WTC11 (cell line): ENCODE measurements around the gene ZNF286A. TPM values are rescaled to one million over a fixed set of nuclear protein-coding genes. Genes with fewer than 3 reads are reported as not detected.

Experiments
- ATAC-seq: fragments of 200-7000 bp; cut with Tn5 transposase; 2 replicates; pipeline ENCODE4 v1.10.0; 2021; ENCODE audit warnings: mild to moderate bottlenecking, moderate library complexity
- CTCF ChIA-PET: fragments of 300-600 bp; sonication (Branson Sonifier 250); formaldehyde crosslinking; loops from one replicate; lab custom pipeline; 2021; ENCODE audit warnings: antibody characterized with exemption; lab: Charles Lee
- POLR2A ChIA-PET: fragments of 350-600 bp; sonication (Branson Sonifier 250); formaldehyde crosslinking; loops from one replicate; lab custom pipeline; 2021; ENCODE audit warnings: antibody characterized with exemption; lab: Charles Lee
- DNase-seq: peaks from one replicate; pipeline ENCODE4 v3.0.0; 2021; ENCODE audit warnings: low spot score
- H3K27ac Mint-ChIP-seq: 2 replicates; pipeline ENCODE4 v1.8.0; 2021; ENCODE audit warnings: mixed read lengths
- H3K27me3 Mint-ChIP-seq: 2 replicates; pipeline ENCODE4 v1.8.0; 2021; ENCODE audit warnings: low read depth, mild to moderate bottlenecking, moderate library complexity, mixed read lengths
- H3K36me3 Mint-ChIP-seq: 2 replicates; pipeline ENCODE4 v1.8.0; 2021; ENCODE audit warnings: mixed read lengths
- H3K4me1 Mint-ChIP-seq: 2 replicates; pipeline ENCODE4 v1.8.0; 2022; ENCODE audit warnings: mixed read lengths
- H3K4me3 Mint-ChIP-seq: 2 replicates; pipeline ENCODE4 v1.8.0; 2021; ENCODE audit warnings: mild to moderate bottlenecking, moderate library complexity, mixed read lengths
- H3K9me3 Mint-ChIP-seq: 2 replicates; pipeline ENCODE4 v1.8.0; 2021; ENCODE audit warnings: mixed read lengths
- CDX4 ChIP-seq: fragments of 250-450 bp; sonication (Bioruptor Pico); IDR thresholded peaks from 2 replicates; pipeline ENCODE4 v1.9.0; 2021; ENCODE audit warnings: moderate library complexity, mild to moderate bottlenecking, inconsistent platforms, borderline replicate concordance
- ELF4 ChIP-seq: sonication (generic); formaldehyde crosslinking; IDR thresholded peaks from 2 replicates; pipeline ENCODE4 v1.8.1; 2022; ENCODE audit warnings: low read depth, mild to moderate bottlenecking, moderate library complexity, missing genetic modification reagents
- HMGXB4 ChIP-seq: sonication (generic); formaldehyde crosslinking; IDR thresholded peaks from 2 replicates; pipeline ENCODE4 v1.8.1; 2023; ENCODE audit warnings: mild to moderate bottlenecking, moderate library complexity, missing genetic modification reagents
- RORB ChIP-seq: fragments of 250-450 bp; sonication (Bioruptor Pico); IDR thresholded peaks from 2 replicates; pipeline ENCODE4 v1.9.0; 2021; ENCODE audit warnings: mild to moderate bottlenecking
- ZNF138 ChIP-seq: sonication (generic); formaldehyde crosslinking; conservative IDR thresholded peaks from 2 replicates; pipeline ENCODE4 v1.8.1; 2022; ENCODE audit warnings: mild to moderate bottlenecking, moderate library complexity, missing genetic modification reagents
- ZNF416 ChIP-seq: fragments of 250-450 bp; sonication (Bioruptor Pico); IDR thresholded peaks from 2 replicates; pipeline ENCODE4 v1.9.0; 2021; ENCODE audit warnings: mild to moderate bottlenecking, inconsistent platforms
- ZSCAN18 ChIP-seq: fragments of 250-450 bp; sonication (Bioruptor Pico); IDR thresholded peaks from 2 replicates; pipeline ENCODE4 v2.1.2; 2022; ENCODE audit warnings: mild to moderate bottlenecking, moderate library complexity
- total RNA-seq: library from RNA; stranded (reverse); gene quantifications from 3 replicates; pipeline ENCODE4 v1.2.3, GENCODE V29; 2021
- TF ChIP-seq, protein P1 (sequence below): sonication (generic); formaldehyde crosslinking; IDR thresholded peaks from 2 replicates; pipeline ENCODE4 v1.8.1; 2023; ENCODE audit warnings: mild to moderate bottlenecking, missing genetic modification reagents, moderate library complexity
- TF ChIP-seq, protein P2 (sequence below): fragments of 200-600 bp; IDR thresholded peaks from 2 replicates; pipeline ENCODE4 v1.8.0; 2022; ENCODE audit warnings: antibody characterized with exemption
- TF ChIP-seq, protein P3 (sequence below): sonication (generic); formaldehyde crosslinking; IDR thresholded peaks from 2 replicates; pipeline ENCODE4 v1.8.1; 2023; ENCODE audit warnings: mild to moderate bottlenecking, missing genetic modification reagents, moderate library complexity
- TF ChIP-seq, protein P4 (sequence below): fragments of 250-450 bp; sonication (Bioruptor Pico); IDR thresholded peaks from 2 replicates; pipeline ENCODE4 v1.9.0; 2021; ENCODE audit warnings: mild to moderate bottlenecking, borderline replicate concordance
- TF ChIP-seq, protein P5 (sequence below): sonication (generic); formaldehyde crosslinking; IDR thresholded peaks from 2 replicates; pipeline ENCODE4 v1.8.0; 2023; ENCODE audit warnings: missing genetic modification reagents, mild to moderate bottlenecking, borderline replicate concordance
- TF ChIP-seq, protein P6 (sequence below): sonication (generic); formaldehyde crosslinking; IDR thresholded peaks from 2 replicates; pipeline ENCODE4 v1.8.1; 2022; ENCODE audit warnings: mild to moderate bottlenecking, moderate library complexity, missing genetic modification reagents

ZNF286A gene
- total RNA-seq, 1 experiment from 2014 or later, result 83.6 TPM

- POLR2A ChIA-PET, result no interaction called here
- ATAC-seq (no peak), DNase-seq (no peak)
- TF ChIP-seq ZNF138 (no peak), RORB (CRISPR knock-in tag) (no peak), ZNF416 (CRISPR knock-in tag) (no peak), HMGXB4 (CRISPR knock-in tag) (no peak), ZSCAN18 (CRISPR knock-in tag) (no peak), CDX4 (CRISPR knock-in tag) (no peak), ELF4 (CRISPR knock-in tag) (no peak)
- TF ChIP-seq, protein P1, sequence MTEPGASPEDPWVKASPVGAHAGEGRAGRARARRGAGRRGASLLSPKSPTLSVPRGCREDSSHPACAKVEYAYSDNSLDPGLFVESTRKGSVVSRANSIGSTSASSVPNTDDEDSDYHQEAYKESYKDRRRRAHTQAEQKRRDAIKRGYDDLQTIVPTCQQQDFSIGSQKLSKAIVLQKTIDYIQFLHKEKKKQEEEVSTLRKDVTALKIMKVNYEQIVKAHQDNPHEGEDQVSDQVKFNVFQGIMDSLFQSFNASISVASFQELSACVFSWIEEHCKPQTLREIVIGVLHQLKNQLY (CRISPR knock-in tag), result no peak
- TF ChIP-seq, protein P2, sequence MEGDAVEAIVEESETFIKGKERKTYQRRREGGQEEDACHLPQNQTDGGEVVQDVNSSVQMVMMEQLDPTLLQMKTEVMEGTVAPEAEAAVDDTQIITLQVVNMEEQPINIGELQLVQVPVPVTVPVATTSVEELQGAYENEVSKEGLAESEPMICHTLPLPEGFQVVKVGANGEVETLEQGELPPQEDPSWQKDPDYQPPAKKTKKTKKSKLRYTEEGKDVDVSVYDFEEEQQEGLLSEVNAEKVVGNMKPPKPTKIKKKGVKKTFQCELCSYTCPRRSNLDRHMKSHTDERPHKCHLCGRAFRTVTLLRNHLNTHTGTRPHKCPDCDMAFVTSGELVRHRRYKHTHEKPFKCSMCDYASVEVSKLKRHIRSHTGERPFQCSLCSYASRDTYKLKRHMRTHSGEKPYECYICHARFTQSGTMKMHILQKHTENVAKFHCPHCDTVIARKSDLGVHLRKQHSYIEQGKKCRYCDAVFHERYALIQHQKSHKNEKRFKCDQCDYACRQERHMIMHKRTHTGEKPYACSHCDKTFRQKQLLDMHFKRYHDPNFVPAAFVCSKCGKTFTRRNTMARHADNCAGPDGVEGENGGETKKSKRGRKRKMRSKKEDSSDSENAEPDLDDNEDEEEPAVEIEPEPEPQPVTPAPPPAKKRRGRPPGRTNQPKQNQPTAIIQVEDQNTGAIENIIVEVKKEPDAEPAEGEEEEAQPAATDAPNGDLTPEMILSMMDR, result no peak
- TF ChIP-seq, protein P3, sequence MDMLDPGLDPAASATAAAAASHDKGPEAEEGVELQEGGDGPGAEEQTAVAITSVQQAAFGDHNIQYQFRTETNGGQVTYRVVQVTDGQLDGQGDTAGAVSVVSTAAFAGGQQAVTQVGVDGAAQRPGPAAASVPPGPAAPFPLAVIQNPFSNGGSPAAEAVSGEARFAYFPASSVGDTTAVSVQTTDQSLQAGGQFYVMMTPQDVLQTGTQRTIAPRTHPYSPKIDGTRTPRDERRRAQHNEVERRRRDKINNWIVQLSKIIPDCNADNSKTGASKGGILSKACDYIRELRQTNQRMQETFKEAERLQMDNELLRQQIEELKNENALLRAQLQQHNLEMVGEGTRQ (CRISPR knock-in tag), result no peak
- TF ChIP-seq, protein P4, sequence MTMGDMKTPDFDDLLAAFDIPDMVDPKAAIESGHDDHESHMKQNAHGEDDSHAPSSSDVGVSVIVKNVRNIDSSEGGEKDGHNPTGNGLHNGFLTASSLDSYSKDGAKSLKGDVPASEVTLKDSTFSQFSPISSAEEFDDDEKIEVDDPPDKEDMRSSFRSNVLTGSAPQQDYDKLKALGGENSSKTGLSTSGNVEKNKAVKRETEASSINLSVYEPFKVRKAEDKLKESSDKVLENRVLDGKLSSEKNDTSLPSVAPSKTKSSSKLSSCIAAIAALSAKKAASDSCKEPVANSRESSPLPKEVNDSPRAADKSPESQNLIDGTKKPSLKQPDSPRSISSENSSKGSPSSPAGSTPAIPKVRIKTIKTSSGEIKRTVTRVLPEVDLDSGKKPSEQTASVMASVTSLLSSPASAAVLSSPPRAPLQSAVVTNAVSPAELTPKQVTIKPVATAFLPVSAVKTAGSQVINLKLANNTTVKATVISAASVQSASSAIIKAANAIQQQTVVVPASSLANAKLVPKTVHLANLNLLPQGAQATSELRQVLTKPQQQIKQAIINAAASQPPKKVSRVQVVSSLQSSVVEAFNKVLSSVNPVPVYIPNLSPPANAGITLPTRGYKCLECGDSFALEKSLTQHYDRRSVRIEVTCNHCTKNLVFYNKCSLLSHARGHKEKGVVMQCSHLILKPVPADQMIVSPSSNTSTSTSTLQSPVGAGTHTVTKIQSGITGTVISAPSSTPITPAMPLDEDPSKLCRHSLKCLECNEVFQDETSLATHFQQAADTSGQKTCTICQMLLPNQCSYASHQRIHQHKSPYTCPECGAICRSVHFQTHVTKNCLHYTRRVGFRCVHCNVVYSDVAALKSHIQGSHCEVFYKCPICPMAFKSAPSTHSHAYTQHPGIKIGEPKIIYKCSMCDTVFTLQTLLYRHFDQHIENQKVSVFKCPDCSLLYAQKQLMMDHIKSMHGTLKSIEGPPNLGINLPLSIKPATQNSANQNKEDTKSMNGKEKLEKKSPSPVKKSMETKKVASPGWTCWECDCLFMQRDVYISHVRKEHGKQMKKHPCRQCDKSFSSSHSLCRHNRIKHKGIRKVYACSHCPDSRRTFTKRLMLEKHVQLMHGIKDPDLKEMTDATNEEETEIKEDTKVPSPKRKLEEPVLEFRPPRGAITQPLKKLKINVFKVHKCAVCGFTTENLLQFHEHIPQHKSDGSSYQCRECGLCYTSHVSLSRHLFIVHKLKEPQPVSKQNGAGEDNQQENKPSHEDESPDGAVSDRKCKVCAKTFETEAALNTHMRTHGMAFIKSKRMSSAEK (CRISPR knock-in tag), result no peak
- TF ChIP-seq, protein P5, sequence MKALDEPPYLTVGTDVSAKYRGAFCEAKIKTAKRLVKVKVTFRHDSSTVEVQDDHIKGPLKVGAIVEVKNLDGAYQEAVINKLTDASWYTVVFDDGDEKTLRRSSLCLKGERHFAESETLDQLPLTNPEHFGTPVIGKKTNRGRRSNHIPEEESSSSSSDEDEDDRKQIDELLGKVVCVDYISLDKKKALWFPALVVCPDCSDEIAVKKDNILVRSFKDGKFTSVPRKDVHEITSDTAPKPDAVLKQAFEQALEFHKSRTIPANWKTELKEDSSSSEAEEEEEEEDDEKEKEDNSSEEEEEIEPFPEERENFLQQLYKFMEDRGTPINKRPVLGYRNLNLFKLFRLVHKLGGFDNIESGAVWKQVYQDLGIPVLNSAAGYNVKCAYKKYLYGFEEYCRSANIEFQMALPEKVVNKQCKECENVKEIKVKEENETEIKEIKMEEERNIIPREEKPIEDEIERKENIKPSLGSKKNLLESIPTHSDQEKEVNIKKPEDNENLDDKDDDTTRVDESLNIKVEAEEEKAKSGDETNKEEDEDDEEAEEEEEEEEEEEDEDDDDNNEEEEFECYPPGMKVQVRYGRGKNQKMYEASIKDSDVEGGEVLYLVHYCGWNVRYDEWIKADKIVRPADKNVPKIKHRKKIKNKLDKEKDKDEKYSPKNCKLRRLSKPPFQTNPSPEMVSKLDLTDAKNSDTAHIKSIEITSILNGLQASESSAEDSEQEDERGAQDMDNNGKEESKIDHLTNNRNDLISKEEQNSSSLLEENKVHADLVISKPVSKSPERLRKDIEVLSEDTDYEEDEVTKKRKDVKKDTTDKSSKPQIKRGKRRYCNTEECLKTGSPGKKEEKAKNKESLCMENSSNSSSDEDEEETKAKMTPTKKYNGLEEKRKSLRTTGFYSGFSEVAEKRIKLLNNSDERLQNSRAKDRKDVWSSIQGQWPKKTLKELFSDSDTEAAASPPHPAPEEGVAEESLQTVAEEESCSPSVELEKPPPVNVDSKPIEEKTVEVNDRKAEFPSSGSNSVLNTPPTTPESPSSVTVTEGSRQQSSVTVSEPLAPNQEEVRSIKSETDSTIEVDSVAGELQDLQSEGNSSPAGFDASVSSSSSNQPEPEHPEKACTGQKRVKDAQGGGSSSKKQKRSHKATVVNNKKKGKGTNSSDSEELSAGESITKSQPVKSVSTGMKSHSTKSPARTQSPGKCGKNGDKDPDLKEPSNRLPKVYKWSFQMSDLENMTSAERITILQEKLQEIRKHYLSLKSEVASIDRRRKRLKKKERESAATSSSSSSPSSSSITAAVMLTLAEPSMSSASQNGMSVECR, result no peak
- TF ChIP-seq, protein P6, sequence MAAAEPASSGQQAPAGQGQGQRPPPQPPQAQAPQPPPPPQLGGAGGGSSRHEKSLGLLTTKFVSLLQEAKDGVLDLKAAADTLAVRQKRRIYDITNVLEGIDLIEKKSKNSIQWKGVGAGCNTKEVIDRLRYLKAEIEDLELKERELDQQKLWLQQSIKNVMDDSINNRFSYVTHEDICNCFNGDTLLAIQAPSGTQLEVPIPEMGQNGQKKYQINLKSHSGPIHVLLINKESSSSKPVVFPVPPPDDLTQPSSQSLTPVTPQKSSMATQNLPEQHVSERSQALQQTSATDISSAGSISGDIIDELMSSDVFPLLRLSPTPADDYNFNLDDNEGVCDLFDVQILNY (CRISPR knock-in tag), result no peak
- peaks cover 3% of the 10 kb centered on the region; the same call in 1 of the 2 replicates for H3K4me1 Mint-ChIP-seq
- H3K27ac Mint-ChIP-seq, result no peak overlapping the region
- CTCF ChIA-PET, result no interaction called here
- peaks cover 10% of the 10 kb centered on the region for H3K9me3 Mint-ChIP-seq
- H3K36me3 Mint-ChIP-seq, result no peaks in the 10 kb centered on the region
- no peaks in the 10 kb centered on the region for H3K27me3 Mint-ChIP-seq
- no peak overlapping the region for H3K4me3 Mint-ChIP-seq
Measured at GRCh38 chr17:15744074-15744676, 44.6 kb downstream of the ZNF286A start.
